ENCODE measurements around the gene NCCRP1.
A peak's percentile ranks its signal among the peaks of the same experiment; 100 is the strongest.

The NCCRP1 gene

GRCh38 chr19:39246951-39247669 is 50.3 kb downstream of the NCCRP1 start:
- peak; percentile 21 for DNase-seq (ENCODE audit: low spot score)

GRCh38 chr19:39247701-39248664 is 51.2 kb downstream of the NCCRP1 start:
- DNase-seq (ENCODE audit: low spot score): no peak

GRCh38 chr19:39248806-39249205 is 52.0 kb downstream of the NCCRP1 start, which contains the start of gene IFNL4:
Gene IFNL4 (minus strand): TSS chr19:39248856.
- DNase-seq (ENCODE audit: low spot score): no peak

DNA sequence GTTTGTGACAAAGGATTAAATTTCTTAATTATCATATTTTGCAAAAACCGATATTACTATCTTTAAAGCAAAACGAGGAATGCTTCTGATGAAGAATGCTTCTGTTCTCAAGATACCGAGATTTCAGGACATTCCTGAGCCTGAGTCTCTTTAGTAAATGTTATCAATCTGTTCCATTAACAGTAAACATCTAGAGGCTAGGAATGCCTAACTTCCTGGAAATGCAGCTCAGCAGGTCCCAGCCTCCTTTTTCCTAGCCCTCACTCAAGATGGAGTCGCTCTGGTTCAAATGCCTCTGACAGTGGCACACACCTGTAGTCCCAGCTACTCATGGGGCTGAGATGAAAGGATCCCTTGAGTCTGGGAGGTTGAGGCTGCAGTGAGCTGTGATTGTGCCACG is 54.3 kb downstream of the NCCRP1 start:
- no peak for DNase-seq (ENCODE audit: low spot score)
